PC-9 (cell line): ENCODE data around the gene NUDCD2.

Source experiments
- CTCF ChIP-seq: fragments of 200-600 bp; sonication (generic); conservative IDR thresholded peaks from 2 replicates; pipeline ENCODE4 v1.6.1; 2017; ENCODE audit warnings: mixed run types, antibody characterized with exemption, mild to moderate bottlenecking, moderate library complexity
- EZH2 ChIP-seq: fragments of 200-600 bp; sonication (generic); IDR thresholded peaks from 2 replicates; pipeline ENCODE4 v1.8.0; 2017; ENCODE audit warnings: antibody characterized with exemption, low read depth

- TF ChIP-seq CTCF (no peak), EZH2 (no peak)
Measured at GRCh38 chr5:163453705-163454104, 6.2 kb downstream of the NUDCD2 start.
